SW 1271 (cell line): ENCODE data around the gene CCDC80.
A peak's percentile ranks its signal among the peaks of the same experiment; 100 is the strongest.

Experiments
- DNase-seq, 2 experiments: peaks; one replicate each; lab custom pipeline; 2025; lab: John Stamatoyannopoulos, UW

The CCDC80 gene

DNA sequence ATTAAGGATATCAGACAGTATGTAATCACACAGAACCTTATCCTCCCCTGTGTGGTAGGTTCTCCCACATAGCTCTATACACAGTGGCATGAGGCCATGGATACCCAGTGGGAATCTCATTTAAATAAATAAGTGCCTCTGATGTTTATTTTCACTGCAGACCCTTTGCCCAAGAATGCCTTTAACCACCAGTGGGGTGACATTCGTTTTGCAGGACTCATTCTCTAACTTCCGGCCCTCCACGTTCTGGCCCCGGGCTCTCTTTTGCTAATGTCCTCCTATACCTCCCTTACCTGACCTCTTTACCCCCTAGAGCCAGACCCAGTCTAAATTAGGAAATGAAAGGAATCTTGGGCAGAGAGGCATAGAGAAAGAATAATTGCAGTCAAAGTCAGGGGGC is 8.3 kb downstream of the CCDC80 start:
- DNase-seq = no peak

DNA sequence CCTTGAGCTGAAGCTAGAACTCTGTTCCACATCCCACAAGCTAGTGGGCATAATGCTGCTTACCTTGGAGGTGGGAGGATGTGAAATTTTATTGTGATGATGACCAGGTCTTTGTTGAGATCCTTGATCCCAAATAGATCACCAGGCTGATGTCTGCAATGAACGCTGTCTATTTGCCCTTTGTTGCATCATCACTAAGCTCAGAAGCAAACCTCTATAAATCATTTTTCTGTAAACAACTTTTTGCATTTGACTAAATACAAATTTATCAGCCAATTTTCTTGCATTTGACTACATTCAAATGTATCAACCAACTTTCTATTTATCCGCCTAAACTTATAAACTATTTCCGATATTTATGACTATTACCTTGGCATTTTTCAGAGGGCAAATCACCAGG is 9.7 kb downstream of the CCDC80 start:
- DNase-seq = no peak

DNA sequence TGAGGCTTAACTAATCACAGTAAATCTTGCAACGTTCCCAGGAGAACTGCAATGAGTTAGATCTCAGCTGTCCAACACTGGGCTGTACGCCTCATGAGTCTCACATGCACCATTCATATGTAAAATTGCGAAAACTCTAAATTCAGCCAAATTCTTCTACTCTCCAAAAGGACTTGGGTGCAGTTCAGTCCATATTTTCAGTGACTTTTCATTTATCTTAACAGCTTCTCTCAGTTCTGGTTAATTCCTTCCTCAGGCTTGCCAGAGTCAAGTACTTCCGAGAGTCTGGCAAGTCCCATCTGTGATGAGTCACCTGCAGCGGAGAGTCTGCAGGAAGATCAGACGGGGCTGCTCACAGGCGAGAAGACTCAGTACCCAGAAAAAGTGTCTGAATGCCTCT is 11.5 kb downstream of the CCDC80 start:
- no peak for DNase-seq

DNA sequence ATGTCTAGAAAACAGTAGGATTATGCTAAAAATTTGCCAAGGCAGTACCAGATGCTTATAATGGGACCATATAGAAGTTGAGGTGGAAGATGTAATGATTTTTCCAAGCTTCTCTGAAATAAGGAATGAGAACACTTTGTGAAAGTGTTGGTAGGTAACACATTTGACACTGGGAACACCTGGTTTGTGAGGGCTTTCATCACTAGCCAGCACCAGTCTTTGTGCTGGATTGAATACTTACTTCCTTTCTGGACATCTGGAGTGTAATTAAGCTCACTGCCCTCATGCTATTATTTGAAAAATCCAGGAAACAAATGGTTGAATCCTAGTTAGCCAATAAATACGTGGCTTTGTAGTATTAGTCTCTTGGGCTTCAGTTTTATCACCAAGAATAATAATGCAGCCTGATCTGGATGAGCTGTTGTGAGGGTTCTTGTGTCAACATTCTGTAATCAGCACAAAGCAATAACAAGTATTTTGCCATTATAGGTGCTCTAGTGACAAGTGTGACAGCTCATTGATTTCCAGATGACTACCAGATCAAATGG is 12.9 kb downstream of the CCDC80 start:
- no peak for DNase-seq

DNA sequence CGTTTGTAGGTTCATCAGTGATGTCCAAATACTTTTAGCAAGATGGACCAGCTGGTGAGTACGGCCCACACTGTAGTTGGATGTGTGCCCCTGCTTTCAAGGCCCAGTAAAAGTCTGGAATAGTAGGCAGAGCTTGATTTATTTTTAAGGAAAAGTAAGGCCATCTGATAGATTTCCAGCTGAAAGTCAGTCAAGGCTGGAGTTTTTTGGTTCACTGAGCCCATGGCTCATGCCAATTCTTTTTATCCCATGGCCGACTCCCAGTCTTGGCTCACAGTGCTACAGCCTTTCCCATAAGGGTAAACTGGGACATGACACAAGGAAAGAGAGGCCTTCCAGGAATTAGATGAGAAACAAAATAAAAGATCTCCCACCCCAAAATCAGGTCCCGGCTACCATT is 13.5 kb downstream of the CCDC80 start:
- no peak for DNase-seq

DNA sequence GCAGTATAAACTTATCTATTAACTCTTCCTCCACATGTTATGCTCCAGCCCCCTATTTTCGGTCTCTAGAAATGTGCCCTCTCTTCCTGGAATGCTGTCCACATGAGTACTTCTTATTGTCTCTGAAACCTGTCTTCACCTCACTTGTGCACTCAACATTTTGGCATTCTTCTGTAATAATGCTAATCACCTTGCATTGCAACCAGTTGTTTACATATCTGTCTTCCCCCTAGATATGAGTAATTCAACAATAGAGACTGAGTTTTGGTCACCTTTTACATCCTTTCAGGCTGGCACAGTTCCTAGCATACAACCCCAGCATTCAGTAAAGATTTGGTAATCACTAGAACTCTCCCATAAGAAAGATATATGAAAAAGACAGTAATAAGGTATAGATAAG is 17.2 kb downstream of the CCDC80 start:
- DNase-seq = no peak

DNA sequence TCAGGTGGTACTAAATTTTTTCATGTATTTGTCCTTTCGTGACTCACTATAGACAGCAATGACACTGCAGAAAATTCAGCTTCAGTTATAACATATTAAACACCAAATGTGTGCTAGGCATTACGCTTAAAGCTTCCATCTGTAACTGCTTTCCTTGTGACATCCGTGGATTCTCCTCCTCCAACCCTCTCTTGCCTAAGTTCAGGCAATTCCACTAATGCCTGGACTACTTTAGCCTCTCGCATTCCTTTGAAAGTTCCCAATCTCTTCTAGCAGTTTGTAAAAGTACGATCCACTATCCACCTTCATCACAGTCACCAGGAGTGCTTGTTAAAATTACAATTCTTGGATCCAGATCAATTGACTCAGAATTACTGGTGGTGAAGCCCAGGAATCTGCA is 17.7 kb downstream of the CCDC80 start:
- DNase-seq = no peak

DNA sequence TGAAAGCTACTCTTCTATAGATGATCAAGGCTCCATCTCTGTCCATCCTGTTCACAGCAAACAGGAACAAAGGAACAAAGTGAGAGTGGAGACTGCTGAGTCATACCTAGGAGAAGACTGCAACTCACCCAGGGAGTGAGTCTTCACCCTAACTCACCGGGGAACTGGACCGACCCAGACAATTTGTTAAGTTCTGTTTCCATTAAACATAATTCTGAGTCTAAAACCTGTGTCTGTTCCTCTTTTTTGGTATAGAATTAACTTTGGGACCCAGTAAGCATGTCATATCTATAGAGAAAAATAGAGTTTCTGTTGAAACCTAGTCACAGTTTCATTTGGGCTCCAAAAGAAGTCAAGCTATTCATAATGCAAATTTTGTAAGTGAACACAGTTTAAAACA is 21.6 kb downstream of the CCDC80 start:
- no peak for DNase-seq

DNA sequence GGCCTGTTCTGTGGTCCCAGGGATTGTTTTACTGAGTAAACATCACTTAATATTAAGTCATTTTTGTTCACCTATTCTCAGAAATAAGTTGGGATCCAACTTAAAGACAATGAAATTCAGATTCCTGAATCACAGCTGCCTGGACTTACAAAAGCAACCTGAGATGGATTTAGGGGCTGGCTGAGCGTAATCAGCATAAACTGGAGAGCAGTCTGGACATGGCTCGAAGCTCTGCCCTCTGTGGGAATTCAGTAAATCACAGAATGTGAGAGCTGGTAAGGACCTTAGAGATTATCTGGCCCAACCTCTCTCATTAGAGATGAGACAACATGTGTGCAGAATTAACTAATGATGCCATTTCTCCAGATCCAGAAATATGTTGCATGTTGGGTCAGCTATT is 23.7 kb downstream of the CCDC80 start:
- no peak for DNase-seq

DNA sequence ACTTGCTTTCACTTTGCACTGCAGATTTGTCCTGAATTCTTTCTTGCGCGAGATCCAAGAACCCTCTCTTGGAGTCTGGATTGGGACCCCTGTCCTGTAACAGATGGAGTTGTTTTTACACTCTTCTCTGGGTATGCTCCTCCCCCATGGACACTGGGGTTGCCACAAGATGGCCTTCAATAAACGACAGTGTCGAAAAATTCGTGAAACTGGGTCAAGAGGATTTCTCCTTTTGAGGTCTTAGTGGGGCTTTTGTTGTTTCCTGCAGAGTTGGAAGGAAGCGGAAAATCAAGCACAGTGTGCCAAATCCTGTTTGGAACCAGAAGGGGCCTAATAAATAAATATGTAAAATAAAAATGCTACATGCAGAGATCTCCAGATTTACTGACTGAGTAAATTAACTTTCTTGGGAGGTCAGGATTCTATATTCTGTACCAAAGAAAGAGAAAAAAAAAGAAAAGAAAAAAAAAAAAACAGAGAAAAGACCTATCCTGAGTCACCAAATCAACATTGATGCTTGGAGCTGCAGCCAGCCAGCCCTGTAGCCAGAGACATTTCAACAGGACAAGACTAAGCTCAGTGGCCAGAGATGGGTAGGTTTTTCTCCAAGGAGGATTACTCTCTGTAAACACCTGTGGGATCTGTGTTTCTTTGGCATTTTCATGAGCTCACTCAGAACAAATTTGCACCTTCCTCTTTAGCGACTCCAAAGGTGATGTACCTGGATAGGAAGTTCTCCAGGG is 24.8 kb downstream of the CCDC80 start:
- DNase-seq = no peak

DNA sequence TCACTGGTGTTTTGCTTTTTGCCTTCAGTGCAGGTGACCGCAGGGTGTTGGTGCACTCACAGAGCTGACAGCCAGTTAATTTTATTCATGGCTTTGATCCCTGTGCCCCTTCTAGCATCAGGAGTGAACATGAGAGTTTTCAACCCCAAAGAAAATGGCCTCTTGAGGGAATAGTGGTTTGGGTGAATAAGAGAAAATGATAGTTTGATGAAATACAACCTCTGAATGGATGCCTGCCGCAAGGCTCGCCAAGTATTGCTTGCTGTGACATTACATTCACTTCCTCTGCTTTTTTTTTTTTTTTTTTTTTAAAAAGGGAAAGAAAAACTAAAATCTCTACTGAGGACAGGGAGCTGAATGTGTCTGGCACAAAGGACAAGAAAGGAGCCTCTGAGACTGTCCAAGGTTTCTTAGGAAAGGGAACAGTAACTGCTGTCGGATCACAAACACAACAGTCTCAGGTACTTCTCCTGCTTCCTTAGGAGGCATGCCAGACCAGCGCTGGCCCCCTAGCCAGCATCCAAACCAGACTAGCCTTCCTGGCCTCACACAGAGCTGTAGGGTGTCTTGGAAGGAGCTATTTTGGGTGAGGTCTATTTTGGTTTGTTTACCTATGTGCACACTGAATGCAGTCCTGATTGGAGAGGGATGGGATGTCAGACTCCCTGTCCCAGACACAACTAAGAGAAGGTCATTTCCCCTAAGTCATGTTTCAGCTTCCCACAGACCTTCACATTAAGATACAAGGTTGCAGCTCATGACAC is 29.0 kb downstream of the CCDC80 start:
- no peak for DNase-seq

DNA sequence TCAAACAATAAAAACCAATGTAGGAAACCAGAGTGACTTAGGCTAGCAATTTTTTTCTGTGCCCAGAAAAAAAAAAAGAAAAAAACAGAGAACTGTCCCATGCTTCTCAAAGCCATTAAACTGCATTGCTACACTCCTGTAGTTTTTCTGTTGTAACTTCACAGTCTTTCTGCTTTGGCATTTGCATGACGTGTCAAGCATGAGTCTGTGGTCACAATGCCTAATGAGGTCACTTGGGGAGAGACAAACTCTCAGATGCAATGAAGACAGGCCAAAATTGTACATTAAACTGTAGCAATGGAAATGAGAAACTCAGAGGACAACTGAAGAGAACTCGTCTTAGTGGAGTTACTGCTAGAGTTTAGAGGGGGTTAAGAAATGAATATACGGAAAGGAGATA is 30.8 kb downstream of the CCDC80 start:
- no peak for DNase-seq

DNA sequence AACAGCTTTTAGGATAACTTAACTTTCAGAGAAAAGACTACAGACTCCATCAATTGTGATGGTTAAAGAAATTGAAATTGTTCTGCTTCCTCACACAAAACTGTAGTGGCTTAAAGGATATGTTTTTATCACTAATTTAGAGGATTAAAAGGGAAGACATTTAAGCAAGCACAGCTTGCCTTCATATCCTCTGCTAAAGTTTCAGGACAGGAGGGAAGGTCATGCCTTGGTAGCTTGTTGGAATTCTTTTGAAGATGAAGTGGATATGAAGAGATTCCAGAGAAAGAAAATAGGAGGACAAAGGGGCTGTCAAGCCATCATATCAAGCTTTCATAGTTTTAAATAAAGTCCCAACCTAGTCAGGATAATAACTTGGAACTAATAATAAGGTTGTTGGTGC is 33.1 kb downstream of the CCDC80 start:
- no peak for DNase-seq

DNA sequence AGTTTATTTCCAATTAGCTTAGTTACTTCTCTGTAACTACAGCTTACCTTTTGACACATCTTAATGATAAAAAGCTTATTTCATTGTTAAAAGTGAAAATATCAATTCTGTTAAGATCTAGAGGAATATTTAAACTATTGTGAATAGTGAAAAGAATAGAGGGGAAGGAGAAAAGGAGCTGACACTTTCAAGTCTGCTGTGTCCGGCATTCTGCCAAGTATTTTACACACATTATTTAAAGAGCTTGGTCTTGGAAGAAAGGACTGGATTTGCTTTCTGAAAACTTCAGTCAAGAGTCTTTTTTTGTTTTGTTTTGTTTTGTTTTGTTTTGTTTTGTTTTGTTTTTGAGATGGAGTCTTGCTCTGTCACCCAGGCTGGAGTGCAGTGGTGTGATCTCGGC is 34.8 kb downstream of the CCDC80 start:
- DNase-seq = no peak

DNA sequence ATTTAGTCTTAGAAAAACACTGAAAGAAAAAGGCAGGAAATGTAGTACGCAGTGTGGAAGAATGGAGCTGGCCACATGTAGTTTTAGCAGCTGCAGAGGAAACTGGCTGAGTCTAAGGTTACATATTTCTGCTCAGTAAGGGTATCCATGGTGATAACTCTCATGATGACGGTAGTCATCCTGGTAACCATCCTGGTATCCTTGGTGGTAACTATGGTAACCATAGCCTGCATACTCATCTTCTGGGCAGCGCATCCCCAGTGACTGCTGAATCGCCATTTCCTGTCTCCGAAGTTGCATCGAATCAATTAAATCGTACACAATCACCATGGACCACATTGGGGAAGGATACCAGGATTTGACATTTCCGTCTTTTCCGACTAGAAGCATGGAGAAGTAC is 35.7 kb downstream of the CCDC80 start:
- DNase-seq = peak in 1 of 2 experiments; percentile 22

DNA sequence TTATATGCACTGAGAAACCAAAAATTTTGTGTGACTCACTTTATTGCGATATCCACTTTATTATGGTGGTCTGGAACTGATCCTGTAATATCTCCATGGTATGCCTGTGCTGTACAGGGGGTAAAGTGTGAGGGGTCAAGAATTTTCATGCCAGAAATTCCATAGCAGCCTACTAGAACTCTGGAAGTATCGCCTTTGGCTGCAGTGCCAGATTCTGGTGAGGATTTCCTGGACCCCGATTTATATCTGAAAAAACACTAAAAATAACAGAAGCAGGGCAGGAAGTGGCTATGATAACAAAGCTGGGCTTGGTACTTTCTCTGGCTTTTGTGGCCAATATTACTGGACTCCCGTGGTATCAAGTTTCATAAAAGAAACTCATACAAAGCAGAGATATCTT is 36.4 kb downstream of the CCDC80 start:
- DNase-seq = peak in 1 of 2 experiments; percentile 65

DNA sequence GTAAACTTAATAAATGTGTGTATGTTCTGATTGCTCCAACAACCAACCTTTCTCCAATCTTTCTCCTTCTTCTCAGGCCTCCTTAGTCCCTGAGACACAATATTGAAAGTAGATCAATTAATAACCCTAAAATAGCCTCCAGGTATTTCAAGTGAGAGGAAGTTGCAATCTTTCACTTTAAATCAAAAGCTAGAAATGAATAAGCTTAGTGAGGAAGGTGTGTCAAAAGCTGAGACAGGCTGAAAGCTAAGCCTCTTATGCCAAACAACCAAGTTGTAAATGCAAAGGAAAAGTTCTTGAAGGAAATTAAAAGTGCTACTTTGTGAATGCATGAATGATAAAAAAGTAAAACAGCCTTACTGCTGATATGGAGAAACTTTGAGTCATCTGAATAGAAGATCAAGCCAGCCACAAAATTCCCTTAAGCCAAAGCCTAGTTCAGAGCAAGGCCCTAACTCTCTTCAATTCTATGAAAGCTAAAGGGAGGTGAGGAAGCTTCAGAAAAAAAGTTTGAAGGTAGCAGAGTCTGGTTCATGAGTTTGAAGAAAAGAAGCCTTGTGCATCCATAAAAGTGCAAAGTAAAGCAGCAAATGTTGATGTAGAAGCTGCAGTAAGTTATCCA is 38.6 kb downstream of the CCDC80 start:
- no peak for DNase-seq

DNA sequence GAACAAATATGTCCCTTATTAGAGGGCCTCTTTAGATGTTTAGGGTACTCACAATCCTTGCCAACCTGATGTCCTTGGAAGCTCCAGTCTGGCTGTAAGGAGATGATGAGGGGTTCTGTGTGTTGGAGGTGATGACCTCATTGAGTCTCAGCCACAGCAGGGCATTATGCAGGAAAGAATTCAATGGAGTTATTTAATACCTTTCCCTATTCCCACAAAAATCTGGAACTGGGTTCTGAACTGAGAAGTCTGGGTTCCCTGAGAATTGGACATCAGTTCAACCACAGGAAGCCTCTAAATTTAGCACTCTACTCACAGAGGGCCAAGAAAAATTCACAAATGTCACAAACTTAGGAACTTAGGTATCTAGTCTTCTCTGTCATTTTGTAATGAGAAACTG is 42.2 kb downstream of the CCDC80 start:
- no peak for DNase-seq

DNA sequence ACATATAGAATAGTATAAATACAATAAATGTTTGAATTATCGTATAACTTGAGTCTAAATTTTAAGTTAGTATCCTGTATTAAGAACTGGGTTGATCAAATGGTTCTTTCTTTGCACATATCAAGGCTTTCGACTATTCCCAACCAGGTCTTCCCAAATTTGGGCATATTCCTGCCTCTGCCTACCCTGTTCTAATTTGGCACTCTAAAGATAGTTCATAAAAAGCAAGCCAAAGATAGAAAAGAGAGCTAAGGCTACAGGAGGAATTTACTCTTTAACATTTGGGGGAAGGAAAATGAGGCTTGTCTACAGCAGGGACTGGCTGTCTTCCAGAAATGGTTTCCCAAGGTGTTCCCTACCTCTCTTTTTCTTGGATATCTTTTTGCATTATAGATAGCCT is 43.0 kb downstream of the CCDC80 start:
- DNase-seq = no peak

DNA sequence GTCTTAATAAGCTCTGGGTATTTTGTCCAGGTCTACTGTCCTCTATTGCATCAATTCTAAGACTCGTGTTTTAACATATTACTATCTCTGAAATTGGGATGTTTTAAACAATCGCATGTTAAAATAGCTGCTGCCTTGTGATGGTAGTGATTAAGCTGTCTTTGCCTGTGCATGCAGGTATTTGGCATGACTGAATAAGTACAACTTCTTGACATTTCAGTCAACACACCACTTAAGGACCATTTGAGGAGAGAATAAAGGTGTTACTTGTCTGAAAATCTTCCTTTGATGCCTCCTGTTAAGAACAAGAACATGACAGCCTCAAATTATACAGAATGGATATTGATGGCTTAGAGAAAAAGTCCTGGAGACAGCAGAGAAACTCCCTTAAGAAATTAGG is 46.1 kb downstream of the CCDC80 start:
- no peak for DNase-seq

DNA sequence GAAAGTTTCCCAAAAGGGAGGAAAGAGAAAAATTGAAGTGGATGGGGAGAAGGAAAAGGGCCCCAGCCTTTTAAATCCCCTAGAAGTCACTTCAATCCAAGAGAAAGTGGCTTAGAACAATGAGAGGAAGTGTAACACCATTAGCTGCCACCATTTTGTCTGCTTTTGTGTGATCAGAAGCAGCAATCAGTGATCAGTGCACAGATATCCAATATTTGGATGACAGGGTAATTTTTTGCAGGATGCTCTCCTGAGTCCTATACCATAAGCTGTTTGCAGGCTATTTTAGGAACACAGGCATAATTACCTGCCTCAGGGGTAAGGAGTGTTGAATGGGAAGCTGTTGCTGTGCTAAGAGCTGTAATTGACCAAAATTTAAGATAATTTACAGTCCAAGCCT is 47.7 kb downstream of the CCDC80 start:
- no peak for DNase-seq

DNA sequence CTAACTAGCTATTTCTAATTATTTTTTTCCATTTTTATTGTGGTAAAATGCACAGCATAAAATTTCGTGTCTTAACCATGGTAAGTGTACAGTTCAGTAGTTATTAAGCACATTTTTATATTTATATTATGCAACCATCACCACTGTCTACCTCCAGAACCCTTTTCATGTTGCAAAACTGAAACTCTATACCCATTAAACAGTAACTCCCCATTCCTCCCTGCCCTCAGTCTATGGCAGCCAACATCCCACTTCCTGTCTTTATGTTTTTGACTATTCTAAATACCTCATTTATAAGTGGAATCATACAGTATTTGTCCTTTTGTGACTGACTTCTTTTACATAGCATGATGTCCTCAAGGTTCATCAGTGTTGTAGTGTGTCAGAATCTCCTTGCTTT is 53.6 kb downstream of the CCDC80 start:
- no peak for DNase-seq

DNA sequence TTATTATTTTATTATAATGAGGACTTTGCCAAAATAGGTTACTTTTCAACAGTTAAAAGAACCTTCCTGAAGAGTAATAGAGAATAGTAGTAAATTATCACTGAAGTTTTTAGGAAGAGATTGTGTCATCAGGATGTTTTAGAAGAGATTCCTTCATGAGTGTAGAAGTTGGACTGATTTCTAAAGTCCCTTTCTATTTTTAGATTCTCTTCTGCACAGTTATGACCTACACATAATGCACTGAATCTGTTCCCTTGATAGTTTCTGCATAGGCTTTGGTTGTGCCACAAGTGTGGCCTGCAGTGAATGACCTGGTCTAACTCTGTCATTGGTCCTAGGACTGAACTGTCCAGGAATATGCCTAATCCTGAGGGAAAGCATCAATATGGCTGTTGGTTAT is 55.2 kb downstream of the CCDC80 start:
- no peak for DNase-seq
